Stimulated activated CD4-positive, alpha-beta T cell treated with anti-CD3 and anti-CD28 coated beads, Interleukin-4, amount 100 ng/mL, for 24 hours (primary cell): ENCODE data around the gene GAP43.
"Not testable (repeated sequence)": the region's sequence is repeated elsewhere in the genome, so short reads cannot be mapped to it uniquely, and the experiment has no call there.

Experiments used
- DNase-seq: peaks from one replicate; pipeline ENCODE4 v3.0.0-alpha.2; 2020

The GAP43 gene

DNA sequence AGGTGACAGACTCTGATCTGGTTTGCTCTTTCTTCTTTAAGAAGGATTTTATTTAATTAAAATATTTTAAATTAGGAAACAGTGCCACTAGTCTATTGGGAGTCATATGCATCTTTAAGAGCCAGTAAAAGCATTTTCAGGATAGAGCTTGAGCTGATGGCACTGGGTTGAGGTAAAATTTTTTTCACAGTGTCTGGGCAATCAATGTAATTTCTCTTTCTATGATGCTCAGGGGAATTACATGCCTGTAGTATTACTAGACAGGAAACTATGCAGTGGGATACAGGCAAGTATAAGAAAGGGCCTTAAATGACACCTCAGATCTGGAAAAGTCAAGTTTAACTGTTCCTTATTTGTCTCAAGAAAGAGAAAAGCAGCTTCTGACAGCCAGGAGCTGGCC is 76.4 kb downstream of the GAP43 start:
- DNase-seq, result no peak

DNA sequence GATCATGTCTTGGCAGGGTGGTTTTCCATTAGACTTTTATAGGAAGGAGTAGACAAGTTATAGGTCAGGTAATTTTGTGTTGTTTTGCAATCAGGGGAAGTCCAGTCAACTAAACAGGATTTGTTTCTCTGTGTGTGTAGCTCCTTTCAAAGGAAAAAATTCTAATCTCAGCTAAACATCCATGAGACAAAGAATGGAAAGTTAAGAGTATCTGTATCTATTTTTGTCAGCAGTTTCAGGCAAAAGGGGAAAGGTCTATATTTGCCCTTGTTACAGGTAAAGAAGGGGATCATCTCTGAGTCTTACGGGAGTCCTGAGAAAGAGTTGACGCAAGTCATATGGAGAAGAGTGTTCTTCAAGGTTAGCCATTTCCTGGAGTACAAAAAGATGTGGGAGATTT is 79.3 kb downstream of the GAP43 start:
- DNase-seq, result no peak

DNA sequence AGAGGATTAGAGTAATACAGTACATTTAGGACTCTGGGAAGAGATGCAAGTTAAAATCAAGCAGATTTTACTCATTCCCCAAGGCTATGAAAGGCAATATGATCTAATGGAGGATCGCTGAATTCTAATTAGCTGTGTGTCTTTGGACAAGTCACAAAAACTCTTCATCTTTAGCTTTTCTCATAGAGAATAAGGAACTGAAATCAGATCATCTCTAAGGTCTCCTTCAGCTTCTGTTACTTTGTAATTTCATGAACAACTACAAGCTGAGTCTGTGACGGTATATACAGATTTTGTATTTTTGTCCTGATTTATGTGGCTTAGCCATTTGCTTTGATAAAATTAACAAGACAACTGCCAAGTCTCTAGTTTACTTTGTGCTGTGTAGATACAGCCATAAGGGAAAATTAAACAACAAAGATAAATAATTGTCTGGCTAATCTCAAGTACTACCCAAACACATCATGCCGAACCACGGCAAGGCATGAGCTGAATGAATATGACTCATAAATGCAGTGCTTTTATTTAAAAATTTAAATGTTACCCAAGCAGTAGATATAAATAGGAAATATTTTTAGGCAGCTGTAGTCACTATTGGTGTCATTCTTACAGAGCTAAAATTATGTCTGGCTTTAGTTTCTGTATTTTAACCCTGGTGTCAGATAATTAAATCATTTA is 81.5 kb downstream of the GAP43 start:
- no peak for DNase-seq

DNA sequence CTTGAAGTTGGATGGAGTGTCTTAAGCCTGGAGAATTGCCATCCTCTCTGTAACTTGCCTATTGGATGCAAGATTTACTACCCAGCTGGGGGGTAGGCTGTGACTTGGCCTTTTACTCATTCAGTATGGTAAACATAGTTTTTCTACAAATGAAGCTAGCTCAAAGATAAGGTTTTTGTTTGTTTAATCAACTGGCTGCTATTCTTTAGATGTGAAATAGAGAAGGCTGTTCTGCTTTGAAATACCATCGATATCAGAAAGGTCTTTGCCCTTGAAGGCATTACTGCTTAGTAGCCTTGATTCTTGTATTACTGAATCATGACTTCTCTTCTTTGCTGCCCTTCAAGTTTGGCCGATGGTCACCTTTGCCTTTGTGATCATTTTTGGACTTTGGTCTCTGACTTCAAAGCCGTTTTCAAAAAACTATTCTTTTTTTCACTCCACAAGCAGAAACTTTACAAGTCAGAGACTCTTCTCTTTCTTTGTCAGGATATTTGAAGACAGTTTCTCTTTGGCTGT is 83.1 kb downstream of the GAP43 start:
- DNase-seq, result no peak

DNA sequence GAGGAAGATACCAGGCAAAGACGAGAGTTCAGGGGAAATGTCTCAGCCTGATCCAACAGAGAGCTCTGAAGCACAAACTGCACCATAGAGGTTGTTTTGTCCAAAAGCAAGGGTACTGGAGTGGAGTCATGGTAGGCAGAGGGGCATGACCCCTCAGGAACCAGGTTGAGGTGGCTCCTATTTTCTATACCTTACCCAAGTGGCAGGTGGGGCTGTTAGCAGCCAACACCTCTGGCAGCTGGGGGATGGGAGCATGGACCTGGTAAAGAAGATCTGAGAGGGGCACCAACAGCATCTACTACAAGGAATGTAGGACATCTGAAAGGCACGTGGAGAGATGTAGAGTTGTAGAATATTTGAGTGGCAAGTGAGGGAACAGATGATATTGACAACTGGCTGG is 85.2 kb downstream of the GAP43 start:
- no peak for DNase-seq

DNA sequence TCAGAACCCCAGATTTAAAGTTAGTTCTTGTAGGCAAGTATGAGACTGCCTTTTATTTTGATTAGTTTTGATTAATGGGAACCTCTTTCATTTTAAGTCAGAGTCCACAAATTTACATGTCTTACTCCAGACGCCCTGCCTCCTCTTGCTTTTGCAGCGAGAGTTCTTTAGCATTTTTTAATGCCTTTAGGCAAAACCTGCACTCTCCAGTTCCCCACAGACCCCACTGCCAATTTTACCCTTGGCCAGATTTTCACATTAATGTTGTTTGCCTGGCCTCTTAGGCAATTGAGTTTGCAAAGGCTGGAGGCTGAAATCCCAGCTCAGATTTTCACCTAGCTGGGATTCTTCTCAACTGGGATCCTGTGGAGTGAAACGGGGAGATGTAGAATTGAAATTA is 85.8 kb downstream of the GAP43 start:
- DNase-seq, result no peak

DNA sequence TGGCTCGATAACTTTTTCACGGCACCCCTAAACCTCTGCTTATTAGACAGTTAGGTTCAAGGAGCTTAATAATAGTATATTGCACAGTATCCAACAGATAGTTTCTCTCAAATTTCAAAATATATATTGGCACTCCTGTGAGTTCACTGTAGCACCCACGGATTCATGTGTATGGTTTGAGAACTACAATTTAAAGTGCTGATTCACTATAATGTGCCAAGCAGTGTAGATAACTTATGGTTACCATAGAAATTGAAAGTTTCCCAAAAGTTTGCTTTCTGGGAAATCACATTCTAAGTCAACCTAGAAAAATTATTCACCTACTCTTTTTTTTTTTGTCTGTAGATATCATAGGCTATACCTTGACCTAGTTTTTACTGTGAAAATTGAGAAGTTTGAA is 86.6 kb downstream of the GAP43 start:
- DNase-seq, result no peak

DNA sequence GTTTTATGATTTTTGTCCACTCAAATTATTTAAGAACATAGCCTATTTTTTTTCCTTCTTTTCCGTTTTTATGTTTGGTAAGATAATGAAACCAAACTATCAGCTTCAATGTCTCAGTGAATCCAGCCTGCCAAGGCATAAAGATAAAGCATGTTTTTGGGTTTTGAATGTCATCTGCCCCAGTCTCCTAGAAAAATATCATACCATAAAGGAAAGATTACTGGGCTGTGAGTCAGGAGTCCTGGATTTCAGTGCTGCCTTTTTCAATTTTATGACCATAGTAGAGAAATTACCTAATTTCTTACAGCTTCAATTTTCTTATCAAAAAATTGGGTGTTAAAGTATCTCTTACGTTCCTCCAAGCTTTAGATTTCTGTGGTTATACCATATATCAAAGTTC is 87.5 kb downstream of the GAP43 start:
- DNase-seq, result no peak

DNA sequence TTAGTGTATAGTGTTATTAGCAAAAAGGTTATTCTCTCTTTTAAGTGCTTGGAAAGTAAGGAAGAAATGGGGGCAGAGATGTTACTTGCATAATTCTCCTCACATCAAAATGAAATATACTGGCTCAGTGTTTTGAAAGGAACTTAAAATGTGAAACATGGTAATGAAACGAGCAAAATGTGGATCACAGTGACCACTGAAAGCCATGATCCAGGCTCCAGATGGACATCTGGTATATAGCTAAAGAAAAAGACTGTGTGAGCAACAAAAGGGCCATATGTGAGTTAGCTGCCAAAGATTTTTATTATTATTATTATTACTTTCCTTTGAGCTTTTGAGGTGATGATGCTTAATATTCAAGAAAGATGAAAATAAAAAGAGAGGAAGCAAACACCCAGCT is 89.6 kb downstream of the GAP43 start:
- no peak for DNase-seq

DNA sequence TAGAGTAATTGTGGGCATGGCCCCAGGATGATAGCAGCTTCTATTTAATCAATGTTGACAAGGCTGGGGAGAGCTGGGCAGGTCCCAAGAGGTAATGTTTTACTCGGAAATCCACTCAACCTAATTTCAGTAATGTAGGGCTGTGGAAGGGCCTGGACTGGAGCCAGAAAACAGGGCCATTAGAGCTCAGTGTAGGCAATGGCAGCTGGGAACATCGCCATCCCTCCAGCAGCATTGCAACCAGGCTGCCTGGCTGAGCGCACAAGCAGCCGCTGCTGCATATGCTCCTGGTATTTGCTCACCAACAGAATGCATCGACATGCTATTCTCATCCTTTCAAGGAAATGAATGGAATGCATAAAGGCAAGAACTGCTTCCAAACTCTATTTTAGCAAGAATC is 90.0 kb downstream of the GAP43 start:
- no peak for DNase-seq

DNA sequence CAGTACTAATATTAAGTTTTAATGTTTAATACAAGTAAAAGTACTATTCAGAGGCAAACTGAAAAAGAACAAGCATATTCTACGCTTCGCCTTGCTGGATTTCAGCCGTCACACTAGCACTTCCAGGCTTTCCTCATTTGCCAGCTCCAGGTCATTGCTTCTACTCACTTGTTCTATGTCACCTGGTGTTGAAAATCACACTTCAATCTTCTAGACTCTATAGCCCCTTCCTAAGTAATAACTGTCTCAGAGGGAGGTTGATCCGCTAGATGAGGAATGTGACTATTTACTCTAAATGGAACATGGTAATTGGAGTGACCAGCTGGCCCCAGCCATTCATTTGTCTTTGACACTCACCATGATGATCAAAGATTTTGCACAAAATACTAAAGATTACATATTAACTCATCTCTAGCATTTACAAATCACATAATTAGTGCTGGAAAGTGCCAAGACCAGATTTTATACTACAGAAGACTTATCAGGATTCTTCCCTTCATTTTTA is 92.0 kb downstream of the GAP43 start:
- no peak for DNase-seq

DNA sequence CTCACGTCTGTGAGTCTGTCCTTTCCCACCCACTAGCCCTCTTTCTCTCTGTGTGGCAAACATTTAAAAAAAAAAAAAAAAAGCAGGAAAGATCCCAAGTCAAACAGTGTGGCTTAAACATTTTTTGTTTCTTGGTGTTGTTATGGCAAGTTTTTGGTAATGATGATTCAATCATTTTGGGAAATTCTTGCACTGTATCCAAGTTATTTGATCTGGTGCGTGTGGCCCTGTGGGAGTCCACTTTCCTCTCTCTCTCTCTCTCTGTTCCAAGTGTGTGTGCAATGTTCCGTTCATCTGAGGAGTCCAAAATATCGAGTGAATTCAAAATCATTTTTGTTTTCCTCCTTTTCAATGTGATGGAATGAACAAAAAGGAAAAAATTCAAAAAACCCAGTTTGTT is 97.7 kb downstream of the GAP43 start:
- no peak for DNase-seq

DNA sequence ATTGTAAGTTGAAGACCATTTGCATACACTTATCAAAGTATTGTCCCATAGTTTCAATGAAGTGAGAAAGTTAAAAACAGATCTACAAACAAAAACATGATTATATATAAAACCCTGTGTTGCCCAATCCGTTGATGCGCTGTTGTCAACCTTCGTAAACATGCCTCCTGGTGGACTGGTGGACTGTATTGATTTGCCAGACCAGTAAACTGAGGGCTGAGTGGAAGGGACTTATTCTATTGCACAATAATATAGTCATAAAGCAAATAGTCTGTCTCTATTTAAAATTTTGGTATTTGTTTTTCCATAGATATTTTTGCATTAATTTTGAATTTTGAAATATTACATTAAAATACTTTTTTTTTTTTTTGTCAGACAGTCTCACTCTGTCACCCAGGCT is 102.5 kb downstream of the GAP43 start:
- DNase-seq, result no peak

DNA sequence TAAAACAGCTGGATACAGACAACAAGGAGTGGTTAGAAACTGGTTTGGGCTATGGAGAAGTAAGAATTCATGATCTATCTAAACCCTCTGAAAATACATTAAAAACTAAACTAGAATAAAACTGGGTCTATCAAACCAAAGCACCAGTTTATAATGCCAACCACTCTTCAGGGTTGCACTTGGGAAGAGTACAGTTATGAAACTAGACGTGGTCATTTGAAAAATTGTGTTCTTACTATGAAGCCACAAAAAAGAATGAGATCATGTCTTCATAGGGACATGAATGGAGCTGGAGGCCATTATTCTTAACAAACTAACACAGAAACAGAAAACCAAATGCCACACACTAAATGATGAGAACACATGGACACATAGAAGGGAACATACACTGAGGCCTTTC is 103.8 kb downstream of the GAP43 start:
- DNase-seq, result no peak

DNA sequence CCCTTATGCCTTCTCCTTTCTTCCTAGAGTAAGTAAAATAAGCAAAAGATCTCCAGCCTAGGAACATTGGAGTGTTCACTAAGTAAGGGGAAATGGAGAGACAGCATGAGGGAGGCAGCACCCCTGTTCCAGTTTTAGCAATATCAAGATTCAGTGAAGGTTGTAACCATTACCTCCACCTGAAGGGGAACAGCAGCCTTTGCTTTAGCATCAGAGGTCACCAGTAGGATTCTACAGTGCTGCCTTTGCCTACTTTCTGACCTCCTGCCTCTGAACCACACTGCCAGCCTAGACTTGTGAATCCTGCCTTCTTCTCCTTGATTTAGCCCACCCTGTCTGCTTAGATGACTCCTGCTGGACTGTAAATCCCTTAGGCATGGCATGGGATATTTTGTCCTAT is 104.7 kb downstream of the GAP43 start:
- DNase-seq, result no peak

DNA sequence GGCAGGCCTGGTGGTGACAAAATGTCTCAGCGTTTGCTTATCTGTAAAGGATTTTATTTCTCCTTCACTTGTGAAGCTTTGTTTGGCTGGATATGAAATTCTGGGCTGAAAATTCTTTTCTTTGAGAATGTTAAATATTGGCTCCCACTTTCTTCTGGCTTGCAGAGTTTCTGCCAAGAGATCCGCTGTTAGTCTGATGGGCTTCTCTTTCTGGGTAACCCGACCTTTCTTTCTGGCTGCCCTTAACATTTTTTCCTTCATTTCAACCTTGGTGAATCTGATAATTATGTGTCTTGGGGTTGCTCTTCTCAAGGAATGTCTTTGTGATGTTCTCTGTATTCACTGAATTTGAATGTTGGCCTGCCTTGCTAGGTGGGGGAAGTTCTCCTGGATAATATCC is 113.0 kb downstream of the GAP43 start:
- DNase-seq, result not testable (repeated sequence)

DNA sequence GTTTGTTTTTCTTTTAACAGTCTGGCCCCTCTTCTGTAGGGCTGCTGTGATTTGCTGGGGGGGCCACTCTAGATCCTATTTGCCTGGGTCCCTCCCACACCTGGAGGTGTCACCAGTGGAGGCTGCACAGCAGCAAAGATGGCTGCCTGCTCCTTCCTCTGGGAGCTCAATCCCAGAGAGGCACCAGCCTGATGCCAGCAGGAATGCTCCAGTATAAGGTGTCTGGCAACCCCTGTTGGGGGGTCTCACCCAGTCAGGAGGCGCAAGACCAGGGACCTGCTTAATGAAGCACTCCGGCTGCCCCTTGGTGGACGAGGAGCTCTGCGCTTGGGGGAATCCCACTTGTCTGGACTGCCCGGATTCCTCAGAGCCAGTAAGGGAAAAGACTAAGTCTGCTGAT is 118.3 kb downstream of the GAP43 start:
- no peak for DNase-seq

DNA sequence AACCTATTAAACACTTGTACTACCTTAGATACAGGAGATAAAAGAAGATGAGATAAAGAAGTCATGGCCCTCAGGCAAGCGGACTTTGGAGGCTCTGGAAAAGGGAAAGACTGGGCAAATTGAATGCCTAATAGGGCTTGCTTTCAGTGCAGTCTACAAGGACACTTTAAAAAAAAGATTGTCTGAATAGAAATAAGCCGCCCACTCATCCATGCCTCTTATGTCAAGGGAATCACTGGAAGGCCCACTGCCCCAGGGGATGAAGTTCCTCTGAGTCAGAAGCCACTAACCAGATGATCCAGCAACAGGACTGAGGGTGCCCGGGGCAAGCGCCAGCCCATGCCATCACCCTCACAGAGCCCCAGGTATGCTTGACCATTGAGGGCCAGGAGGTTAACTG is 121.2 kb downstream of the GAP43 start:
- not testable (repeated sequence) for DNase-seq

DNA sequence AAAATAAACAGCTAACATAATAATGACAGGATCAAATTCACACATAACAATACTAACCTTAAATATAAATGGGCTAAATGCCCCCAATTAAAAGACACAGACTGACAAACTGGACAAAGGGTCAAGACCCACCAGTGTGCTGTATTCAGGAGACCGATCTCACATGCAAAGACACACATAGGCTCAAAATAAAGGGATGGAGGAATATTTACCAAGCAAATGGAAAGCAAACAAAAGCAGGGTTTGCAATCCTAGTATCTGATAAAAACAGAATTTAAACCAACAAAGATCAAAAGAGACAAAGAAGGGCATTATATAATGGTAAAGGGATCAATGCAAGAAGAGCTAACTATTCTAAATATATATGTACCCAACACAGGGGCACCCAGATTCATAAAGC is 129.7 kb downstream of the GAP43 start:
- DNase-seq, result not testable (repeated sequence)

DNA sequence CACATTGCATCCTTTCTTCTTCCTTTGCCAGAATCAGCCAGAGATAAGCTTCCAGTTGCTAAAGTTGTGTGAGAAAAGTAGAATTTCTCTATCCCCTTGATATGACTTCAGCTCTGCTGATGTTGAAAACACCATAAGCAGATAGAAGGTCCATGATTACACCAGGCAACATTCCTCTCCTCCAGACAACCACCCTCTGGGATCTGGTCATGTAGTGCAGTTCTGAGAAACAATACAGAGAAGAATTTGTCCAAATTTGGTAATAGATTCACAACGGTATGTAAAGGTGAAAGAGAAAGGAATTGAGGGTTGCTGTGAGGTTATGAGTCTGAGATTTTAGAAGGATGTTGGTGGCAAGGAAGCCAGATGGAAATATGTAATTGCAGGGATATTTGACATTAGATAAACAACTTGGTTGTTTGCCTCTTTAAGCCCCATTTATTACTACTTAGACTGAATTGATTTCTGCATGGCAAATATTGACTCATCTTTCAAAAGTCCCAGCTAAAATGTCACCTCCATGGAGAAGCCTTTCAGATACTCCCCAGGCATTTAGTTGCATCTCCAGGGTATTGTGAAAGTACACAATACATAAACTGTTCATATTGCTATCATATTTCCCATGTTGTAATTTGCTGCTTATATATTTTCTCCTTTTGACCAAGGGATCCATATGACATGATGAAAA is 134.9 kb downstream of the GAP43 start:
- DNase-seq, result no peak

DNA sequence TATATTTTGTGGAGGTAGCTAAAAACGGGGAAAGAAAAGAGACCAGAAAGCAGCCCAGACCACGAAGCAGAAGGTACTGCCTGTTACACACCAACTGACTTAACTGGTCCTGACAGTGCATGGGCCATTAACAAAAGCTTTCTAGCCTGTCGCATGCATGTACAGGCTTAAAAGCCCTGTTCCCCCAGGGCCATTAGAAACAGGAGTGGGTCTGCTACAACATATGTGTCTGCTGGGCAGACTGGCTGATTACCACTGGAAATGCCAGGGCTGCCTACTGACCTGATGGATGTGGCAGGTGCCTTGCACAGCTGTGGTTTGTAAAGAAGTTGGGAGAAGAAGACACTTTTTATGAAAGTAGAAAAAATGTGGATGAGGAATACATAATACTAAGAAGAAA is 137.4 kb downstream of the GAP43 start:
- no peak for DNase-seq

DNA sequence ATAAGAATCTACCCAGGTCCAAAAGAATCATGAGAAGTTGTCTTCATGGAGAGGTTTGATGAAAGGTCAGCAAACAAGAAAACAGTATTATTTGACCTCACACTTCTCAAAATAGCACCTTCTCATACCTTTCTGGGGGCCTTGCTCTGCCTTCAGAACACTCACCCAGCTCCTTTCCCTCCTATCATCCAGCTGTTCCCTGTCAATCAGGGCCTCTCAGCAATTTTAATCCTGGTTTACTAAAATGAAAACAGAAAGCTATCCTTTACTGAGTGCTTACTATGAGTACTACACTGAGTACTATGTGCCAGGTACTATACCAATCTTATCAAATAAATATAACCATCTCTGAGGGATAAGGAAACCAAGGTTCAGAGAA is 138.6 kb downstream of the GAP43 start:
- DNase-seq, result no peak

DNA sequence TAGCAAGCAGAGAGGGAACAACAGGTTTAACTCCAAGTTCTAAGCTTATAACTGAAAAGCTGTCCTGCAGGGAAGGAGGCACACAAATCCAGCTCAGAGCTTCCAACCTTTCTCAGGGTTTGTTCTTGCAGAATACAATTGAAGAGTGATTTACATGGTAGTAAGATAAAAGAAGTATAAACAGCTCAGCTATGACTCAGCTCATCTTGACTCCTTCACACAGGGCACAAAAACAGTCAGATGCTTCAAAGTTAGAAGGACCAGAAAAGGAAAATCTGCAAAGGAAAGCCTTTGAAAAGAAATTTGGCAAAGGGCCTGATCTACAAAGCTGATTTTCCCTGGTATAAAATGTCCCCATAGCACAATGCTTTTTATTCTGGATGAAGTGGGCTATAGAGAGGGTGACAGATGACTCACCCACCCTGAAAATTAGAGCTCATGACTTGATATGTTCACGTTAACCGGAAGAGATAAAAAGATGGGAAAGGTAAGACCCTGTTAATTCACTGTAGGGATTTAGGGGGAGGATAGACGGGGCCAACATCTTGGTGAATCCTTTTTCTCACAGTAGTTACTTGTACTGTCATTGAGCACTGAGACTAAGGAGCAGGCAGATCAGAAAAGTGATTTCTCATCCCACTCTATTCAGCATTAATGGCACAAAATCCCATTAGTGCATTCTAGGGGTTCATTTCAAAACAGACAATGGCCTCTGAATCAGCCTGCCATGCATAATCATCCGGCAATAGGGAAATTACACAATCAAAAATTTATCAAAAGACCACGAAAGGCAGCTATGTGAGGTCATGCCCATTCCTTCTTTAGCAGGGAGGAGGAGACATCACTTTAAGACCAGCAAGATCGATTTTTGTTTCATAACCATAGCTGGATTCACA is 143.5 kb downstream of the GAP43 start:
- no peak for DNase-seq

DNA sequence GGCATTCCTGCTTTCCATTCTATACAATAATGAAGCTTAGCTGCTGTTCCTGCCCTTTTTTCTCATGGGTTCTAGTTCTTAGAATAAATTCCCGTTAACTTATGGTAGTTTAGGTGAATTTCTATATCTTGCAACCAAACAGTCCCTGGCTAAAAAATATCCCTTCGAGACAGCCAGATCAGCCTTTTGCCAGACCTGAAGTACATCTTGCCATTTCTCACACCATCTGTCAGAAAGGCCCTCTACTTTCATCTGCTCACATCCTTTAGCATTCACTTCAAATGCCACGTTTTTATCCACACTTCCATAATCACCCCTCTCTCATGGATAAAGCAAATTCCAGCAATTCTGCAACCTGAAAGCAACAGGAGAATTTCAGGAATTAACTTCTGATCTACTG is 145.4 kb downstream of the GAP43 start:
- no peak for DNase-seq
